Panc1 (cell line): ENCODE results near the gene GRIP1.

ENCODE experiments used
- CTCF ChIP-seq: fragments of 450-650 bp; IDR thresholded peaks from 2 replicates; pipeline ENCODE4 v1.5.1; 2017; ENCODE audit warnings: mild to moderate bottlenecking
- POLR2AphosphoS5 ChIP-seq: IDR thresholded peaks from 2 replicates; pipeline ENCODE4 v1.6.1; 2012; ENCODE audit warnings: mild to moderate bottlenecking, low read depth, low read length, moderate library complexity

- no peak for TF ChIP-seq CTCF
- no peak for TF ChIP-seq POLR2AphosphoS5
These were observed 66.6 kb downstream of the GRIP1 start for GRCh38 chr12:66612090-66612775.
